22Rv1 (cell line): Measurements from ENCODE around the gene USP30.

Source experiments
- ZFX ChIP-seq: fragments of 450-650 bp; IDR thresholded peaks from 2 replicates; pipeline ENCODE4 v1.6.1; 2017; ENCODE audit warnings: antibody characterized with exemption, borderline replicate concordance
- TF ChIP-seq, protein P1 (sequence below): fragments of 450-650 bp; IDR thresholded peaks from 2 replicates; pipeline ENCODE4 v1.5.1; 2017; ENCODE audit warnings: mild to moderate bottlenecking

DNA sequence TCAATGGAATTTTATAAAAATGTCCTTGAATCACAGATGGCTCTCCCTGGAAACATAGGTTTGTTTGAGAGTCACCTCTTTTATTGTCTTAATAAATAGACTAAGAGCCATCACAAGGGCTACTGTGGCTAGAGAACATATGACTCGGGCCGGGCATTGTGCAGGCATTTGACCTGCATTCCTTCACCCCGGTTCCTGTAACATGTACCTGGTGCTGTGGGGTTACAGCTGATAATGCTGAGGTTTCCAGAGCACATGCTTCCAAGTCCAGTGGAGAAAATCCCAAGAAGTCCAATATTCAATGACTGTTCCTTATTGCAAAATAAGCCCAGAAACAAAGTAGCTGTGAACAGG lies 63.0 kb downstream of the USP30 start:
- TF ChIP-seq, protein P1, sequence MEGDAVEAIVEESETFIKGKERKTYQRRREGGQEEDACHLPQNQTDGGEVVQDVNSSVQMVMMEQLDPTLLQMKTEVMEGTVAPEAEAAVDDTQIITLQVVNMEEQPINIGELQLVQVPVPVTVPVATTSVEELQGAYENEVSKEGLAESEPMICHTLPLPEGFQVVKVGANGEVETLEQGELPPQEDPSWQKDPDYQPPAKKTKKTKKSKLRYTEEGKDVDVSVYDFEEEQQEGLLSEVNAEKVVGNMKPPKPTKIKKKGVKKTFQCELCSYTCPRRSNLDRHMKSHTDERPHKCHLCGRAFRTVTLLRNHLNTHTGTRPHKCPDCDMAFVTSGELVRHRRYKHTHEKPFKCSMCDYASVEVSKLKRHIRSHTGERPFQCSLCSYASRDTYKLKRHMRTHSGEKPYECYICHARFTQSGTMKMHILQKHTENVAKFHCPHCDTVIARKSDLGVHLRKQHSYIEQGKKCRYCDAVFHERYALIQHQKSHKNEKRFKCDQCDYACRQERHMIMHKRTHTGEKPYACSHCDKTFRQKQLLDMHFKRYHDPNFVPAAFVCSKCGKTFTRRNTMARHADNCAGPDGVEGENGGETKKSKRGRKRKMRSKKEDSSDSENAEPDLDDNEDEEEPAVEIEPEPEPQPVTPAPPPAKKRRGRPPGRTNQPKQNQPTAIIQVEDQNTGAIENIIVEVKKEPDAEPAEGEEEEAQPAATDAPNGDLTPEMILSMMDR = no peak
- TF ChIP-seq ZFX = no peak
